Activated T-helper 9 cell treated with anti-CD3 and anti-CD28 coated beads, Interleukin-2, amount 50 U/mL, for 16 hours (primary cell): ENCODE measurements around the gene NHSL1.

Experiments used
- DNase-seq: peaks from one replicate; pipeline ENCODE4 v3.0.0-alpha.2; 2020; ENCODE audit warnings: low read depth

The NHSL1 gene

GRCh38 chr6:138499303-138500018, at the start of gene NHSL1:
Gene NHSL1, minus strand, starts transcription at chr6:138499494. Its CDS starts 204 bp downstream, at chr6:138499290.
- DNase-seq = no peak

- DNase-seq = no peak
Observed at GRCh38 chr6:138546733-138547185, 47.5 kb upstream of the NHSL1 start.

- no peak for DNase-seq
Observed at GRCh38 chr6:138545621-138545980, 46.3 kb upstream of the NHSL1 start.

GRCh38 chr6:138544501-138544900, 45.2 kb upstream of the NHSL1 start:
- DNase-seq = no peak

- DNase-seq = no peak
Observed at GRCh38 chr6:138543657-138544056, 44.4 kb upstream of the NHSL1 start.

GRCh38 chr6:138541823-138542481, 42.7 kb upstream of the NHSL1 start:
- no peak for DNase-seq

- DNase-seq = no peak
Observed at GRCh38 chr6:138540468-138540867, 41.2 kb upstream of the NHSL1 start.

GRCh38 chr6:138539876-138540275, 40.6 kb upstream of the NHSL1 start:
- DNase-seq = no peak

GRCh38 chr6:138538390-138539031, 39.2 kb upstream of the NHSL1 start:
- no peak for DNase-seq

- DNase-seq = no peak
Observed at GRCh38 chr6:138537106-138537505, 37.8 kb upstream of the NHSL1 start.

- DNase-seq = no peak
Observed at GRCh38 chr6:138535728-138536455, 36.6 kb upstream of the NHSL1 start.

GRCh38 chr6:138533667-138534066, 34.4 kb upstream of the NHSL1 start:
- no peak for DNase-seq

GRCh38 chr6:138531387-138531786, 32.1 kb upstream of the NHSL1 start:
- DNase-seq = no peak

- no peak for DNase-seq
Observed at GRCh38 chr6:138529478-138529877, 30.2 kb upstream of the NHSL1 start.

- DNase-seq = no peak
Observed at GRCh38 chr6:138528956-138529355, 29.7 kb upstream of the NHSL1 start.

- DNase-seq = no peak
Observed at GRCh38 chr6:138528137-138528536, 28.8 kb upstream of the NHSL1 start.

GRCh38 chr6:138527411-138528088, 28.3 kb upstream of the NHSL1 start:
- DNase-seq = no peak

- no peak for DNase-seq
Observed at GRCh38 chr6:138526822-138527235, 27.5 kb upstream of the NHSL1 start.

- no peak for DNase-seq
Observed at GRCh38 chr6:138525355-138525754, 26.1 kb upstream of the NHSL1 start.

- DNase-seq = no peak
Observed at GRCh38 chr6:138524526-138524925, 25.2 kb upstream of the NHSL1 start.

GRCh38 chr6:138523347-138524210, 24.3 kb upstream of the NHSL1 start:
- no peak for DNase-seq
